ENCODE results near the gene SLC35F2.
A peak's percentile ranks its signal among the peaks of the same experiment; 100 is the strongest.
"Not testable (repeated sequence)": the region's sequence is repeated elsewhere in the genome, so short reads cannot be mapped to it uniquely, and the experiment has no call there.

The SLC35F2 gene, protein sequence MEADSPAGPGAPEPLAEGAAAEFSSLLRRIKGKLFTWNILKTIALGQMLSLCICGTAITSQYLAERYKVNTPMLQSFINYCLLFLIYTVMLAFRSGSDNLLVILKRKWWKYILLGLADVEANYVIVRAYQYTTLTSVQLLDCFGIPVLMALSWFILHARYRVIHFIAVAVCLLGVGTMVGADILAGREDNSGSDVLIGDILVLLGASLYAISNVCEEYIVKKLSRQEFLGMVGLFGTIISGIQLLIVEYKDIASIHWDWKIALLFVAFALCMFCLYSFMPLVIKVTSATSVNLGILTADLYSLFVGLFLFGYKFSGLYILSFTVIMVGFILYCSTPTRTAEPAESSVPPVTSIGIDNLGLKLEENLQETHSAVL

DNA sequence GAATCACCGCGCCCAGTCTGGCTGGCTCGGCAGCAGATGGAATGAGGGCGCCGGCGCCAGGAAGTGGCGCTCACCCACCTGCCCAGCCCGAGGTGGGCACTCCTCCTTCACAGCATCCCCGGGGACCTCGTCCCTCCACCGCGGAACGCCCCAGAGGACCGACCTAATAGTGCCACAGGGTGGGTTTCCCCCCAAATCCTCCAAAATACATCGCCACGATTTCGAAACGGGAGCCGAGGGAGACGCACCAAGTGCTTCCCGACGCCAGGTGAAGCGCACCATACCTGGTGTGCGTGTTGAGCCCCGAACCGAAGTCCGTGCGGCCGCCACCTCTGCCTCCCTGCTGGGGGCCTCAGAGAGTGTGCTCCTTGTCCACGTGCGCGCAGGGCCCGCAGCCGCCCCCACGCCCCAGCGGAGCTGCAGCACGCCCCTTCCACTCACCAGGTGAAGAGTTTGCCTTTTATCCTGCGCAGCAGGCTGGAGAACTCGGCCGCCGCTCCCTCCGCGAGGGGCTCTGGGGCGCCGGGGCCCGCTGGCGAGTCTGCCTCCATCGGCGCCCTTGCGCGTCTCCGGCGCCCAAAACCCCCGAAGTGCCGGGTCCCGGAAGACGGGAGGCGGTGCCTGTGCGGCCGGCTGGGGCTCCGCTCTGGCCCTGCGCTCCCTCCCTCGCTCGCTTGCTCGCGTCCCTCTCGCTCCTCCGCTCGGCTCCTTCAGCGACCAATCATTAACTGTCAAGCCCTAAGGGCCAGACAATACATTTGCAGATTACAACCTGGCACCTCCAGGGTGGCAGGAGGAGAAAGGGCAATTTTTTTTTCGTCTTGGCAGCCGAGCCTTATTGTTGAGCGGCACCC, at the start of gene SLC35F2:
Gene SLC35F2 (minus strand): TSS at position 571 of the 854 bp plus-strand sequence. CDS start 20 bp downstream, at position 551.
- DNase-seq (ENCODE audit: low read depth in 2 of 2), result peak; percentile 45 to 68

GRCh38 chr11:107908211-107908610, 49.6 kb upstream of the SLC35F2 start:
- DNase-seq (ENCODE audit: low read depth in 2 of 2), result no peak

- DNase-seq (ENCODE audit: low read depth in 2 of 2), result peak in 1 of 2 donors; percentile 3
Measured at GRCh38 chr11:107898270-107898669, 39.7 kb upstream of the SLC35F2 start.

DNA sequence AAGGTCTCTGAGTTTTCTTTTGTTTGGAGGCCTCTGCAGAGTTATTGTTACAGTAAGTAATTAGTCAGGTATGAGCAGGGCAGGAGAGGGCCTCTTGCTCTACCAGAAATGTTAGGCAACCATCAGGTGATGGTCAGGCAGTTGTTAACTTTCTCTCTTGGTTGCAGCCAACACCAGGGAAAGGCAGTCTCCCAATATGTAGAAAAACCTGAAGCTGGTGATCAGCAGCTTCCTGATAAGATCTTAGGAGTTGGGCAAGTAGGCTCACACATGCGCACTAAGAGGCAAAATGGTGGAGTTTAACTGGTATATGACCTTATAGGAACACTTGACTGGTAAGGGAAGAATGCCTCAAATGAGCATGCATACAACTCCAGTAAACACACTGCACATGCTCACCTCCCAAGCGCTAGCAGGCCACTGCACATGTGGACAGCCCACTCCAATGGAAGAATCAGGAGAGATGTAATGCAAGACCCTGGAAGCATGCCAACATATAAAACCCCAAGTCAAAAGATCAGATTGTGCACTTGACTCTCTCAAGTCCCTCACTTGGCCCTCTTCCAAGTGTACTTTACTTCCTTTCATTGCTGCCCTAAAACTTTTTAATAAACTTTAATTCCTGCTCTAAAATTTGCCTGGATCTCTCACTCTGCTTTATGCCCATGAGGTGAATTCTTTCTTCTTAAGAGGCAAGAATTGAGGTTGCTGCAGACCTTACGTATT, 23.7 kb upstream of the SLC35F2 start:
- no peak for DNase-seq (ENCODE audit: low read depth in 2 of 2)

GRCh38 chr11:107881471-107881870, 22.9 kb upstream of the SLC35F2 start:
- DNase-seq (ENCODE audit: low read depth in 2 of 2), result not testable (repeated sequence)

- DNase-seq (ENCODE audit: low read depth in 2 of 2), result no peak
Measured at GRCh38 chr11:107876141-107876540, 17.6 kb upstream of the SLC35F2 start.

DNA sequence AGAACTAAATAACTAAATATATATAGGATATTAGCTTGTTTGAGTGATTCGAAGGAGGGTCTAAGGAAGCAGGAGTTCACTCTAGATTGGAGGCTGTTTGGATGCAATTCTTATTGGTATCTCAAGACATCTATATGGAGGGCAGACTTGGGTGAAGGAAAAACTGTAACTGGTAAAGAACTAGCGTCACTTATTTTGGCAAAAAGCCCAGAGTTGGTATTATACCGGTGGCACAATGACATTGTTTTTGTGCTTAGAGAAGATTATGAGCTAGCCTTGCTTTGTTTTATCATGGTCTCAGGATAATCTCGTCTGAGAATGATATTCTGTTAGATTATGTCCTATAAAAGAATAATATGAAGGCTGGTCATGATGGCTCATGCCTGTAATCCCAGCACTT, 6.0 kb upstream of the SLC35F2 start:
- no peak for DNase-seq (ENCODE audit: low read depth in 2 of 2)

GRCh38 chr11:107860688-107861087, 2.1 kb upstream of the SLC35F2 start:
- DNase-seq (ENCODE audit: low read depth in 2 of 2), result no peak

- DNase-seq (ENCODE audit: low read depth in 2 of 2), result not testable (repeated sequence)
Measured at GRCh38 chr11:107860240-107860620, 1.6 kb upstream of the SLC35F2 start.

DNA sequence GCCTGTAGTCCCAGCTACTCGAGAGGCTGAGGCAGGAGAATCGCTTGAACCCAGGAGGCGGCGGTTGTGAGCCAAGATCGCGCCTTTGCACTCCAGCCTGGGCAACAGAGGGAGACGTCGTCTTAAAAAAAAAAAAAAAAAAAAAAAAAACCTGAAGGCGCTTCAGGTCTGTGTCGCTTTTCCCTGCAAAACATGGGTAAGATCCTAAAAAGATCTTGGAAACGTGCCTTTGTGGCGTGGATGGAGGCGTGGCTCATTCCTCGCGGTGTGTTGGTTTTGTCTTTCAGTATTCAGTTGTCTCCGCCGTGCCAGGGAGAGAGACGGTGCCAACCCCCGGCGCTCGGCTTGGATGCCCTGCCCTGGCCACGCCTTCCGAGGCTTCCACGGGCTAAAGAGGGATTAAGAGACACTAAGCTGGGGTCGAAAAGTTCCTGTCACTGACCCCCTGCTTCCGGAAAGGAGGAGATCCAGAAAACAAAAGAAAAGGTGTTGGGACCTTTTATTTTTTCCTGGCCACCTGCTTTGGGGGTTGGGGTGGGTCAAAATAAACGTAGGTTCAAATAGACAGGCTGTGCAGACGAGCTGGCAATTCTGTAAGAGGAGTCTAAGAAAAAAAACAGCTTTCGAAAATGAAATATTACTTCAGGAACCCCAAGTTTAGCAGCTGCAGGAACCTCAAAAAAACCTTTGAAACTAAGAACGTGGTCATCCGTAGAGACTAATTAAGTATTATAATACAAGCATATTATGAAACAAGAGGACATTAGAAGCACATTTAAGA, 1.1 kb upstream of the SLC35F2 start:
- no peak for DNase-seq (ENCODE audit: low read depth in 2 of 2)

DNA sequence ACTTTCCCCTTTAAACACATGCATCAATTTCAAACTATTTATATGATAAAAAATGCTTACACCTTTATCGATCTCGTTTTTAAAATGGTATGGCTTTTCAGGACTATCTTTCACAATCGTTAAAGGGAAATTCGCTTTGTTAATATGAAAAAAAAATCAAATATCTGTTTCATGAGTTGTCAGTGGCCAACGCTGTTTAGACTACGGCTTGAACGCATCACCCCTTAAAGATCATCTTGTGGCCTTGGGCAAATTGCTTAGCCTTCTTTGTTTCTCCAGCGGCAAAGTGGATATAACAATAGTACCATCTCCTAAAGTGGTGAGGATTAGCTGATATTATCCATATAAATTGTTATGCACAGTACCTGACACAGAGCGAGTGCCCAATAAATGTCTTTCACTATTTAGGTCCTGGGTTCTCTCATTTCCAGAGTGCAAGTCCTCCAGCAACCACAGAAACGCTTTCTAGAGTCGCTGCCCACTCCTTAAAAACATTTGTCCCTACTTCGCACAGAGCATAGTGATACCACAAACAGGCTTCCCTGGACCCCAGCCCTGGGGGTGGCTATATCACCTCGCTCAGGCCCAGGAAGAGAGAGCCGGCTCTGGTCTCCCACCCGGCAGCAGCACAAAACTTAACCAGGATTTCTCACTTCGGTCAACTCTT, 904 bp downstream of the SLC35F2 start:
- peak in 1 of 2 donors; percentile 9 for DNase-seq (ENCODE audit: low read depth in 2 of 2)

DNA sequence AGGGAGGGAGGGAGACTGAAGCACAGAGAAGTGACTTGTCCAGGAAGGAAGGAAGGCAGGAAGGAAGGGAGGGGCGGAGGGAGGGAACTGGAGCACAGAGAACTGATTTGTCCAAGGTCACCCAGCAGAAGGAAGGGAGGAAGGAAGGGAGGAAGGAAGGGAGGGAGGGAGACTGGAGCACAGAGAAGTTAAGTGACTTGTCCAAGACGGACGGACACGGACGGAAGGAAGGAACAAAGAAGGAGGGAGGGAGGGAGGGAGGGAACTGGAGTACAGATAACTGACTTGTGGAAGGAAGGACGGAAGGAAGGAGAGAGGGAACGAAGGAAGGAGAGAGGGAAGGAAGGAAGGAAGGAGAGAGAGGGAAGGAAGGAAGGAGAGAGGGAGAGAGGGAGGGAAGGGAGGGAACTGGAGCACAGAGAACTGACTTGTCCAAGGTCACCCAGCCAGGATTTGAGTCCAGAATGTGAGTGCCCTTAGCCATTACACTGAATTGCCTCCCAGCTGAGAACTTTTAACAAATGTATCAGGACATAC, 1.5 kb downstream of the SLC35F2 start:
- DNase-seq (ENCODE audit: low read depth in 2 of 2), result no peak

- DNase-seq (ENCODE audit: low read depth in 2 of 2), result no peak
Measured at GRCh38 chr11:107856180-107856980, 2.2 kb downstream of the SLC35F2 start.

- DNase-seq (ENCODE audit: low read depth in 2 of 2), result no peak
Measured at GRCh38 chr11:107853070-107853469, 5.5 kb downstream of the SLC35F2 start.

DNA sequence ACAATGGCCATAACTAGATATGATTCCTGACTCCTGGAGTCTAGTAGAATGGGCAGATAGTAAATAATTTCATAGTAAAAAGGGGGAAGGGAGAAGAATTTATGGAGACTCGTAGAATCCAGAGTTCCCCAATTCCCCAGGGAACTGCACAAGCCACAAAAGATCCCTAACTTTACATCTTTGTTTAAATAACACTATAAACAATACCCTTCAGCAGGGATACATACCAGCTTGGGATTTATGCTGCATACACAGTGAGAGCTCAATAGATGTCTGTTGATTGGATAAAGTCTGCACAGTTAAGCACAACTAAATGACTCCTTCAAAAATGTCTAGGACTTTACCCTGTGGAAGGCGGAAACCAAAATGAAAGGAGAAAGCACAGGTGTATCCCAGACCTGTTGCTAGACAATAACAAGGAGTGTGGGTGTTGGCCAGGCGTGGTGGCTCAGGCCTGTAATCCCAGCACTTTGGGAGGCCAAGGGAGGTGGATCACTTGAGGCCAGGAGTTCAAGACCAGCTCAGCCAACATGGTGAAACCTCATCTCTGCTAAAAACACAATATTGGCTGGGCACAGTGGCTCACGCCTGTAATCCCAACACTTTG, 6.8 kb downstream of the SLC35F2 start:
- no peak for DNase-seq (ENCODE audit: low read depth in 2 of 2)

GRCh38 chr11:107849790-107850189, 8.8 kb downstream of the SLC35F2 start:
- no peak for DNase-seq (ENCODE audit: low read depth in 2 of 2)

DNA sequence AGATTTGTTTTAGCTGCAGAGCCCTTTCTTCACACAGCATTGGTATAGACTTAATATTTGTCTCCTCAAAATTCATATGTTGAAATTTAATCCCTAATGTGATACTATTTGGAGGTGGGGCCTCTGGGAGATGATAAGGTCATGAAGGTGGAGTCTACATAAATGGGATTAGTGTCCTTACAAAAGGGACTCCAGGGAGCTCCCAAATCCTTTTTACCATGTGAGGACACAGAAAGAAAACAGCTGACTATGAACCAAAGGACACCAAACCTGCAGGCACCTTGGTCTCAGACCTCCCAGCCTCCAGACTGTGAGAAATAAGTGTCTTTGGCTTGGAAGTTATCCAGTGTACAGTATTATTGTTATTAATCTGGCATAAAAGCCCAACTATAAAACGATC, 10.2 kb downstream of the SLC35F2 start:
- no peak for DNase-seq (ENCODE audit: low read depth in 2 of 2)

- DNase-seq (ENCODE audit: low read depth in 2 of 2), result no peak
Measured at GRCh38 chr11:107847184-107847583, 11.4 kb downstream of the SLC35F2 start.

DNA sequence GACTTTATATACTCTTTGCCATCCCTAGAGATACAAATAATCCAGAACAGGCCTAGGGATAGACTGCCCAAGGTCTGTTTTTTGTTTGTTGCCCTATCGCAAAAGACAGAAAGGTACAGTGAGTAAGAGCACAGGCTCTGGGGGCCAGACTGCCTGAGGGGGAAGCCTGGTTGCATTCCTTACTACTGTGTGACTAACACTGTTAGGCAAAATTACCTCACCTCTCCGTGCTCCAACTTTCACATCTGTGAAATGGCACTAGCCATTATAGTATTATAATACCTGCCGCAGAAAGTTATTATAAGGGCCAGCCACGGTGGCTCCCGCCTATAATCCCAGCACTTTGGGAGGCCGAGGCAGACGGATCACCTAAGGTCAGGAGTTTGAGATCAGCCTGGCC, 14.5 kb downstream of the SLC35F2 start:
- no peak for DNase-seq (ENCODE audit: low read depth in 2 of 2)

All from stimulated activated CD4-positive, alpha-beta T cell treated with anti-CD3 and anti-CD28 coated beads, Interleukin-1b, Interleukin-23, amount 100 ng/mL, for 4 hours (primary cell).